IPS DF 4.7 (cell line): ENCODE data around the gene C1orf50.
"Not testable (repeated sequence)": the region's sequence is repeated elsewhere in the genome, so short reads cannot be mapped to it uniquely, and the experiment has no call there.

ENCODE experiments used
- DNase-seq: peaks from one replicate; pipeline ENCODE4 v3.0.0-alpha.2; 2013; ENCODE audit warnings: low spot score; ENCODE audit errors: extremely low read depth

The C1orf50 gene

DNA sequence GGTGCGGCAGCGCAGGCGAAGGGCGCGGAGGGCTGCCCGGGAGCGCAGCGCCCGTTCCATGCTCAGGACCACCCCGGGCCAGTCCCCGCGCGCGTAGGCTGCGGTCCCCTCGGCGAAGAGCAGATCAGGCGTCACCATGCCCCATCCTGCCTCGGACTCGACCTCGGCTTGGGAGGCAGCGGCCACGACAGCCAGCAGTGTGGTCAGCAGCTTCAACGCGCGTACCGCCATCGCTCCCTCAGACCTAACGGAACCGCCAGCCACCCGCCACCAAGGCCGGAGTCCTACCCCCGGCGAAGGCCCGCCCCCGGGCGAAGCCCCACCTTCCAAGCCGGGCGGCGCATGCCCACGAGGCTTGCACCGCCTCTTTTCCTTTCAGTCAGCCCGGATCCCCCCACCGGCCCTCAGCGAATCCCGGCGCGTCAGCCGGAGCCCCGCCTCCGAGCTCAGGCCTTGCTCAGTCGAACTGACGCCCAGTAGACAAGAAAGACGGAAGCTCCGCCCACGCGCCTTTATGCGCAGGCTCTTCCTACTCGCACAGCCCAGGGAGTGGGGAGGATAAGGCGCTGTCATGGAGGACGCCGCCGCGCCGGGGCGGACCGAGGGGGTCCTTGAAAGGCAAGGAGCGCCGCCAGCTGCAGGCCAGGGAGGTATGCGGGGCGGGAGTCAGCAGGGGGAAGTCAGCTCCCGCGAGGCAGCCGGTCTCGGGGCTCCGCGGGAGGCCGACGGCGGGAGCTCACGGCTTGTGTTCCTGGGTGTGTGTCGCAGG, at the start of gene C1orf50, which contains the start of gene P3H1:
Gene C1orf50, plus strand, starts transcription at position 509 of the 769 bp plus-strand sequence. Its CDS starts 63 bp downstream, at position 572.
Gene P3H1, minus strand, starts transcription at position 288 of the 769 bp plus-strand sequence. Its CDS starts 57 bp downstream, at position 231.
- DNase-seq, result peak; percentile 97

- DNase-seq, result no peak
Measured at GRCh38 chr1:42720868-42721267, 46.2 kb upstream of the C1orf50 start.

- DNase-seq, result no peak
Measured at GRCh38 chr1:42721926-42722325, 45.1 kb upstream of the C1orf50 start.

DNA sequence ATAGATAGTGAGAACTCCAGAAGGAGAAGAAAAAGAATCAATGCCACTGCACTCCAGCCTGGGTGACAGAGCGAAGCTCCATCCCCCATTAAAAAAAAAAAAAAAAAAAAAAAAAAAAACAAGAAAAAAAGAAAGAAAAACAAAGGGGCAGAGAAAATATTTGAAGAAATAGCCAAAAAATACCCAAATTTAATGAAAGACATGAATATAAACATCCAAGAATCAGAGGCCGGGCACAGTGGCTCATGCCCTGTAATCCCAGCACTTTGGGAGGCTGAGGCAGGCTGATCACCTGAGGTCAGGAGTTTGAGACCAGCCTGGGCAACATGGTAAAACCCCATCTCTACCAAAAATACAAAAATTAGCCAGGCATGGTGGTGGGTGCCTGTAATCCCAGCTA, 44.6 kb upstream of the C1orf50 start:
- DNase-seq, result not testable (repeated sequence)

DNA sequence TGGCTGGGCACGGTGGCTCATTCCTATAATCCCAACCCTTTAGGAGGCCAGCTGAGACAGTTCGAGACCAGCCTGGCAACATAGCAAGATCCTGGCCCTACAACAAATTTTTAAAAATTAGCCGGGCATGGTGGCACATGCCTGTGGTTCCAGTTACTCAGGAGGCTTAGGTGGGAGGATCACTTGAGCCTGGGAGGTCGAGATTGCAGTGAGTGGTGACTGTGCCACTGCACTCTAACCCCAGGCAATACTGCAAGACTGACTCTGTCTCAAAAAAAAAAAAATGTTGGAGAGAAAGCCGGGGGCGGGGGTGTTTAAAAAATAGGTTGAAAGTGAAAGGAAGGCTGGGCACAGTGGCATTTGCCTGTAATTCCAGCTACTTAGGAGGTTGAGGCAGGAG, 43.5 kb upstream of the C1orf50 start:
- no peak for DNase-seq

GRCh38 chr1:42725820-42726219, 41.2 kb upstream of the C1orf50 start:
- DNase-seq, result not testable (repeated sequence)

DNA sequence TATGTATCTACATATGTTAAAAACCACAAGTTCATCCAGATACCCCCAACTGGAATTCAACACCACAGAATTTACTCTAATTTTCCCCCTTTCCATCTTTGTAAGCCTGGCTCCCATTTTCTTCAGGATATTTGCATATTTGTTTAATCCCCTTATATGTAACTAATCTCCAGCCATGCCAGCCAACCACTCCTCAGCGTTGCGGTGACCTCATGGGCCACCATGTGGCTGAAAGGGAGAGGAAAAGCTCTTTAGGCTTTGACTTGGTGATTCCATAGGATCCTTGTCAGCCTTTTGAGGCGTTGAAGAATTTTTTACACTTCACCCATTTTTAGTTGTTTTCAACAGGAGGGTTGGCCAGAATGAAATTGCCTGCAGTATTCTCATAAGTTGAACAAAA, 37.0 kb upstream of the C1orf50 start:
- no peak for DNase-seq

DNA sequence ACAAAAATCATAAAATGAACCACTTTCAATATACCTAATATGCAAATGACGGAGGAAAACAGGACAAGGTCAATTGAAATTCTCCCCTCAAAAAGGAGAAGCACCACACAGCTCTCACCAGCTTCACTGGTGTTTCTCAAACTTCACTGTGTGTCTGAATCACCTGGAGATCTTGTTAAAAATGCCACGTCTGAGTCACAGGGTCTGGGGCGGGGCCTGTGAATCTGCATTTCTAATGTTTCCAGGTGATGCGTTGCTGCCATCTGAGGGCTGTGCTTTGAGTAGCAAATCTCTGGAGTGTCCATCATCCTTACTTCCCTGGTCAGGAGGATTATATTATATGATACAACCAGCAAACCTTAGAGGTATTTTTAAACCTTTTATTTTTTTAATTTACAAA, 36.1 kb upstream of the C1orf50 start:
- no peak for DNase-seq

DNA sequence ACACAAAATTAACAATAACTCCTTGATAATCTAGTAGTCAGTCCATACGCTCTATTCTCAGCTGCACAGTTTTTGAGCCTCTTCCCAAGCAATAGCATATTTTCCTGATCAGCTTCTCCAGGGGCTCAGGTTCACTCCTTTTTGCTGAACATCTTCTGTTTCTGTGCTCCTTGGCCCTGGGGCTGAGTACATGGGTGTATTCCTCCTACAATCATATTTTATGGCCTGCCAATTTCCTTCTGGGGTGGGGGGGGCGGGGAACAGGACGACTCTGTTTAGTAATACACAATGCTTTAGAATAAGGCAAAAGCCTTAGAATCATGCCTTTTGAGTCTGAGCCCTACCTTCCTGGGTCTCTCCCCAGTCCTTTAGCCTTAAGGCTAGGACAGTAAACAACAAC, 35.5 kb upstream of the C1orf50 start:
- DNase-seq, result no peak

DNA sequence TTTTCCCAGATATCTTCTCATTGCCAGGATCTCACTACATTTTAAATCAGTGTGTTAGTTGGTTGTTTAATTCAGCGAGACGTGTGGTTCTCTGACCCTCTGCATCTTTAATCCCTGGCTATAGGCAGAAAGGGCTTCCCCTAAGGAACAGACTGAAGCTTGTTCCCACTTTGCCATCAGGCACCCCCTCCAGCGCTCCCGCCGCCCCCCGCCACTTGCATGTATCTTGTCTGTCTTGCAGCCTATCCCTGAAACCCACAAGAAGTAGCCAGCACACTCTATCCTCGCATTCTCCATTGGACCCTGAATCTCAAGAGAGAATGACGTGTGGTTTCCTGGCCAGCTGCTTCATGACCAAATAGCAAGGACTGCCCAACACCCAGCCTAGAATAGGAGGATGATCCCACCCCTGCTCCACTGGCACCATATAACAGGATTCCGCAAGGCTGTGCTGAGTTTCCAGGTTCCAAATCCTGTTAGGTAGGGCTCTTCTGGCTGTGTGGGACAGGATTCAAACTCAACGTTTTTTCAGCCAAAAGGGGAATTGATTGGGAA, 34.8 kb upstream of the C1orf50 start:
- no peak for DNase-seq

GRCh38 chr1:42733415-42734200, 33.4 kb upstream of the C1orf50 start:
- no peak for DNase-seq

- no peak for DNase-seq
Measured at GRCh38 chr1:42734201-42735035, 32.6 kb upstream of the C1orf50 start.

DNA sequence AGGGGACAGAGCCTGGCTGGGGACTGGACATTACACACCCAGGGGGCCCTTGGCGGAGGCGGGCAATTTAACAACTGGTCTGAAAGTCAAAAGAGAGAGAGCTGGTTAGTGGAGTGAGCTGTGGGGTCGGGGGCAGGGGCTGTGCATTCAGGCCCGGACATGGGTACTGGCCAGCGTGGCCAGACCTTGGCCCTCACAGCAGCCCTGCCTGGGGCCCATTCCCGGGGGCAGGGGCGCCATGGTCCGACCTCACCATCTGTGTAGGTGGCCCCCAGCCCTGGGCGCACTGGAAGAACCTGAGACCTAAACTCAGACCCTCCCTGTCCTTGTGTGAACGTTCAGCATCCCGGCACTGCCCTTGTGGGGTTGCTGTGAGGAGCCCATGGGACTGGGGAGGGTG, 32.0 kb upstream of the C1orf50 start:
- no peak for DNase-seq

DNA sequence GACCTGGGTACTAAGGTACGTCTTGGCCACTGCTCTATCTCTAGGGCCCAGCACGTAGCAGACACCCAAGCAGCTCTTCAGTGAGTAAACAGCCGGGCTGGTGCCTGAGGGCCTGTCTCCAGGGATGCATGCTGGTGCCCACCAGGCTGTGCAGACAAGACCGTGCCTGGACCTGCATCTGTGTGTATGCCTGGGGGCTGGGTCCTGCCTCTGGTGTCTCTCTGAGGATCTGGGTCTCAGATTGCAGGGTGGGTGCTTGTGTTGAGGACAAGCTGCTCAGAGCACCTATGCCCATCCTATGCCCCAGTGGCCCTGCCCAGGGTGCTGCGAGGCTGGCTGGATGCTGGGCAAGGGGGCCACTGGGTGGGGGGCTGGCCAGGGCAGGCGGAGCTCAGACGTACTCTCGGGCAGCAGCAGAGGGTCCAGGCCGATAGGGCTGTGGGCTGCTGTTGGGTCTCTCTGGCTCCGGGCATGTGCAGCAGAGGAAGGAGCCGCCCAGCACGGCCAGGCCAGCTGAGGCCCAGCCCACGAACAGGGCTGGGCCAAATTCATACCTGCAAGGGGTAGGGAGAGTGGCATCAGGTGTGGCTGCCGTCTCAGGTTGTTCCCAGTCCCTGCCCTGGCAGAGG, 31.5 kb upstream of the C1orf50 start:
- no peak for DNase-seq

DNA sequence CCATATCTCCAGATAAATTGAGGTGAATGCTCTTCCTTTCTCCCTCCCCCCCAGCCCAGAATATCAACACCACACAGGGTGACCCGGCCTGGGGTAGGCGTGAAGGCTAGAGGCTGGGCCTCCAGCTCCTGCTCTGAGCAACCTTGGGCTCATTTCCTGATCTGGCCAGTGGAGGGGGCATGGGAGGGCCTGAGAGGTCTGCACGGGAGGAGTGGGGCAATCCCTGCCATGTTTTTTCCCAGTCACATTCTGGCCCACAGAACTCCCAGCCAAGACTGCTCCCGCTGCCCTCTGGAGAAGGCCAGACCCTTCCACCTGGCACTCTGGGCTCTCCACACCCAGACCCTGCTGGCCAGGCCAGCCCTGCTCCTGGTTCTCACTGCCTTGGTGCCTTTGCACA, 30.9 kb upstream of the C1orf50 start:
- DNase-seq, result no peak

DNA sequence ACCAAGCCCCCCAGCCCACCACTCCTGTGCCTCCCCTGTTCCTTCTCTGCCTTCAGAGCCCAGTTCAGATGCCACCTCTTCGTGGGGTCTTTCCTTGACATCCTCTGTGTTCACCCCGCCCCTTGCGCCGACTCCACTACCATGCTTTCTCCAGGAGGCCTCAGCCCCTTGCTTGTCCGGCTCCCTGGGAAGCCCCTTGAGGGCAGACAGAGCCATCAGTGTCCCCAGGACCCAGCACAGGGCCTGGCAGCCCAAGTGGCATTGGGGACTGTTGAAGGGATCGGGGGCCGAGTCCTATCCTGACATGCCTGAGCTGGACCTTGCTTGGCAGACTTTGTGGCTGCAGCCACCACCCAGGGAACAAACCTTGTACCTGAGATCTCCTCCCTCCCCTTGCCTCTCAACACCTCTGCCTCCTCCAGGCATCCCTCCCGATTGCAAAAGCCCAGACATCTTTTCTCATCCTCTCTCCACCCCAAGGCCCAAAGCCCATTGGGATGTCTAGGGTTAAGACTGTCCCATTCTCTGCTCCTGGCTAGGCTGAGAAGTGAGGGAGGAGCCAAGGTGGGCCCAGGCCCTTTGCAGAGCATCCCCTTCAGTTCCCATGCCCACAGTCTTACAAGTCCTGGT, 30.4 kb upstream of the C1orf50 start:
- DNase-seq, result no peak

DNA sequence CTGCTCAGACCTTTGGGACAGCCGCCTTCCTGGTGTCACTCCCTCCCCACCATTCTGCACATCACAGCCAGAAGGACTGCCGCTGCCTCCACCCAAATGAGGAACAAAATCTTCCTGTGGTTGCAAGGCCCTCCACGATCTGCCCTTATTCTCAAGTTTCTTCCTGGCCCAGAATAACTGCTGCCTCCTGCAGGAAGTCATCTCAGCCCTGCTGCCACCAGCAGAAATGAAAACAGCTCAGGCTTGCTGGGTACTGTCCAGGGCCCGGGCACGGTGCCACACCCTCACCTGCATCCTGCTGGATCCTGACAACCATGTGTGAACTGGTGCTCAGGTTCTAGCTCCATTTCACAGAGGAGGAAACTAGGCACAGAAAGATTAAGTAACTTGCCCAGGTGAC, 29.8 kb upstream of the C1orf50 start:
- no peak for DNase-seq

- no peak for DNase-seq
Measured at GRCh38 chr1:42737986-42738677, 28.9 kb upstream of the C1orf50 start.

DNA sequence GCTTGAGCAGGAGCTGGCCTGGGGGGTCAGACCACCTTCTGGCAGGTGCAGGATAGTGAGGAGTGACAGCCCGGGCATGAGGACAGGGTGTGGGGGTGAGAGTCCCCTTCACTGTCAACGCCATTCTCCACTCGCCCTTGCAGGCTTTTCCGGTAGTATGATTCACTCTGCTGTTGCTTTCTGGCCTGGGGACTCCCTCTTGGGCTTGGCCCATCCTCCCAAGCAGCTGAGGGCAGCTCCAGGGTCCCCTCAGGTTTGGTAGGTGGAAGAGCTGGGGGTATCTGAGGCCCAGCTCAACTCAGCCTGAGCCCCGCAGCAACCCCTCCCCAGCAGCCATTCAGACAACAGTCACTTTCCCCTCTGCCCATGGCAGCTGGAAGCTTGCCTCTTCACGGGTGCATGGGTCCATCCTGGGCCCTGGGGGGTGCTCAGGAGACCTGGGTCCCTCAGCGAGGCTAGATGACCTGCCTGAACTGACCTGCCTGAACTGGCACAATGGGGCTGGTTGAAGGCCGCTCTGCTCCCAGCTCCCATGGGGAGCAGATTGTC, 28.3 kb upstream of the C1orf50 start:
- no peak for DNase-seq
